GM18861 (cell line): ENCODE data around the gene EPHB3.
"Not testable (repeated sequence)": the region's sequence is repeated elsewhere in the genome, so short reads cannot be mapped to it uniquely, and the experiment has no call there.

Source experiments
- ATAC-seq: cut with Tn5 transposase; IDR thresholded peaks from one replicate; pipeline ENCODE4 v1.9.1; 2021; ENCODE audit not compliant: unreplicated experiment

The EPHB3 gene

GRCh38 chr3:184596886-184597575 lies 35.4 kb downstream of the EPHB3 start:
- no peak for ATAC-seq

DNA sequence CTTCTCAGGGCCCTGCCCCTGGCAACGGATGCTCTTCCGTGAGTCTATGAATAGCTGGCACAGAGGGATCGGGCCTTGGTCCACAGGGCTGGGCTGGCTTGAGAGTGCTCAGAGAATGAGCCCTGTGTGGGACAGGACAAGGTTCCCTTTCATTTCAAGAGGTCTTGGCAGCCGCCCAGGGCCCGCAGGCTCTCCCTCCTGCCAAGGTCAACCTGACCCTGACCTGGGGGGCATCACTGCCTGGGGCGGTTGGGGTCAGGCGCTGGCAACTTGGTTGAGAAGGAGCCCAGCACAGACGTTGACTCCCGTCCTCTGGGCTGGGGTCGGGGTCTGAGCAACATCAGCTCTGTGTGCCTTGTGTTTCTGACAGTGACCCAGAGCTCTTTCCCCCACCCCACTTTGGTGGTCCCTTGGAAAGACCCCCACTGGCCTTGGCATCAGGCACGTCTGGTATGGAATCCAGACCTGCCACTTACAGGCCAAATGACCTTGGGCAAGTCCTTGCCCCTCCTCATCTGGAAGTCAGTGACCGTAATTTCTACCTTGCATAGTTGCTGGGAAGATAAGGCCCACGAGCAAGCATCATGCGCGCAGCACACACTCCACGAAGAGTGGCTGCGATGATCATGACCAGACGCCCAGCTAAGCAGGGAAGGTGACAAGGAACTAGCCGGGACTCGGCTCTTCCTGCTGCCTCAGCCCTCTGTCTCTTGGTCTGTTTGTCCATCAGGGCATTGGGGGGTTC lies 36.4 kb downstream of the EPHB3 start:
- ATAC-seq: no peak

- ATAC-seq: no peak
Observed at GRCh38 chr3:184598574-184598927, 37.0 kb downstream of the EPHB3 start.

GRCh38 chr3:184599143-184599542 lies 37.6 kb downstream of the EPHB3 start:
- ATAC-seq: no peak

GRCh38 chr3:184600685-184601377 lies 39.2 kb downstream of the EPHB3 start:
- ATAC-seq: no peak

DNA sequence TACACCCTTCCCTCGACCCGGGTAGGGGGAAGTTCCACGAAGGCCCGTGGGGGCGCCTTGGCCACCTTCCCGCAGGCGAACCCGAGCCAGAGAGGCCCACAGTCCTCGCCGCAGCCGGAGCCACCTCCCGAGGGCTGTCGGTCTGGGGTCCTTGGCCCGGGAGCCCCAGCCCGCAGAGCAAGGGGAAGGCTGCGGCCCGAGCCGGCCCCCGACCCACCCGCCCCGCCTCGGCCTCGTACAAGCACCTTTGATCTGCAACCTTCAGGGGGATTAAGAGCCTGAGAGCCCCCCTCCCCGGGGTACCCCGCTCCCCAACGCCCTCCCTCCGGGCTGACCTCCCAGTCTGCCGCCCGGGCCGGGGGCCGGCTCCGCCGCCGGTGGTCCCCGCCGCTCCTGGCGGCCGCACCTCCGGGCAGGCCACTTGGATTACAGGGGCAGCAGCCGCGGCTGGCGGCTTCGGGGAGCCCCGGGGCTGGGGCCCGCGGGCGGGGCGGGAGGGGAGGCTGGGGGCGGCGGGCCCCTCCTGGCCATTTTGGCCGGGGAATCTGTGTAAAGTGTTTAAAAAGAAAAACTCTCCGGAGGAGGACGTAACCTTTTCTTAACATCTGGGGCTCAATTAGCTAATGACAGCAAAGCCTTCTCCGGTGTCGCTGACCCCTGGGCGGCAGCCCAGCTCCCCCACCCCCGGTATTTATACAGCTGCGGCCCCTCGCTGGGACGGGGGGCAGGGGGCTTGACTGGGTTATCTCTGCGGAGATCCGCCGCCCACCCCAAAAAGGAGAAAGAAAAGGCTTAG lies 40.2 kb downstream of the EPHB3 start:
- ATAC-seq: no peak

- no peak for ATAC-seq
Observed at GRCh38 chr3:184602372-184603150, 41.0 kb downstream of the EPHB3 start.

DNA sequence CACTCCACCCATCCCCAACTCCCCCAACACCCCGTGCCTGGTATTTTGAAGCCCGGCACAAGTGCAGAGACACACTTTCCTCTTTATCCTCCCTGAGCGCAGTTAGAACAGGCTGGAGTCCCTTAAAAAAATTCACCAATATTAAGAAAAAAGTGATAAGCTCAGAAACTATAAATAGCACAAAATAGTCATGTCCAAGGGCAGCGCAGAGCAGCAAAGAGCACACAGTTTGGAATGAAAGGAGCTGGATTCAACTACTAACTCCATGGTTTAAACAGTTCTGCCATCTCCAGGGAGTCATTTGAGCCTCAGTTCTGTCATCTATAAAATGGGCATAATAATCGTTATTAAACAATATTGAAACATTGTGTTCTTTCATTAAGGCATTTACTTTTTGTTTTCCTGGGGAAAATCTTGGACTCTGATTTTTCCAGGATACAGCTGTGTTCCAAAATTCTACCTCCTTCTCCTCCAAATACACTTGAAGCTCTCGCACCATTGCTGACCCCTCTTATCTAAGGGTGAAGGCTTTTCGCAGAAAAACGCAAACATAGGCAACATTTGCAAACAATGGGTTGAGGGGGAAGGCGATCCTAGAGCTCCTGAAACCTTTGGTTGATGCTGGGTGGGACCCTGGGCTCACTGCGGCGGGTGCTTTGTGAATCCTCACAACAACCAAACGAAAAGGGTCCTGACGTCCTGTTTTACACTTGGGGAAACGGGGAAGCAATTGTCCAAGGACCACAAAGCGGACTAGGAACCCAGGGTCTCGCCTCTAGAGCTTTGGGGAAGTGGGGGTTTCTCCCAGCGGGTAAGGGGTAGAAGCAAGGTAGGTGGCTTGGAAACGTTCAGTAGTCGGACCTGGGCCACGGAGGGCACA lies 41.8 kb downstream of the EPHB3 start:
- ATAC-seq: no peak

DNA sequence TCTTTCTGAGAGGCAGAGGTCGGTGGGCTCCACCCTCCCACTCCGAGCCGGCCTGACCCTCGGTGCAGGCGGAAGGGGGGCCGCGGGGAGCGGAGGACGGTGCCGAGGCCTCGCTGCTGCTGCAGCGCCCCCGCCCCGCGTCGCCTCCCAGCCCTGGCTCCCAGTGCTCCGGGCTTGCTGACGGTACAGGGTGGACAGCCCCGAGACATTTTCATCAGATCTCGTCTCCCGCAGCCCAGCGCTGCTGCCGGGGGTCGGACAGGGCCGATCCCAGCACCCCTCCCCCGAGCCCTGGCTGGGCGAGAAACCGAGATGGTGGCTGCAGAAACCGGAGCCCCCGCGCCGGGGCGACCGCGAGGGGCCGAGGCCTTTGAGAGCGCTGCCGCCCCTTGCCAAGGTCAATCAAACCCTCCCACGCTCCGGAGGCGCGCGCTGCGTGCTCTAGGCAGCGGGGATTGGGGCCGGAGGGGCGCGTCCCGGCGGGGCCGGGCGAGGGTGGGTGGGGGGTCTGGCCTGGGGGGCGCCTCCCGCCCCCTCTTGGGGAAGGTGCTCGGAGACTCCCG lies 42.5 kb downstream of the EPHB3 start:
- no peak for ATAC-seq

DNA sequence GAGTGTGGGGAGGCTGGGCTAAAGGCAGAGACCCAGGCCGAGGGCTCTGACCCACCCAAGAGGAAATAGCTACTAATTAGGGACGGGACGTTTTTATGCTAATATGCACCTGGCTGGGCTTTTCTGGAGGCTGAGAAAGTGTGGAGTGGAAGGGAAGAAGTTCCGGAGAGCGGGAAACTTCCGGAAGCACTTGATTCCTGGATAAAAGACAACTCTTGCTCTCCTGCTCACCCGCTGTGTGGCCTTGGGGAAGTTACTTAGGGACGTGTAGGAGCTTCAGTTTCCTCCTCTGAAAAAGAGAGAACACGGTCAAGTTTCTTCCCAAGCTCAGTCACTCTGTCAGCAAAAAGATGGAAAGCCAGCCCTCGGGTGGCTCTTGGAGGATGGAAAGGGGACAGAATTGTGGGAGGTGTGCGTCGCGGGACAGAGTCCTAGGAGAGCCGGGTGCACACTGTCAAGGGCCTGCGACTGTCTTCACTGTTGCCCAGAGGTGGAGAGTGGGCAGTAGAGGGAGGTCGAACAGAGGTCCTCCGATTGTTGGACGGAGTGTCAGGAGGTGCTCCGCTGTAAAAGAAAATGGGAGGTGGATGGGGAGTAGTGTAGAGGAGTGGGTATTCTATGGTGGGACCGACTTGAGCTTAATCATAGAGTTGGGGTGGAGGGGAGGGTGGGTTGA lies 43.2 kb downstream of the EPHB3 start:
- no peak for ATAC-seq

GRCh38 chr3:184608209-184608608 lies 46.6 kb downstream of the EPHB3 start:
- ATAC-seq: no peak

DNA sequence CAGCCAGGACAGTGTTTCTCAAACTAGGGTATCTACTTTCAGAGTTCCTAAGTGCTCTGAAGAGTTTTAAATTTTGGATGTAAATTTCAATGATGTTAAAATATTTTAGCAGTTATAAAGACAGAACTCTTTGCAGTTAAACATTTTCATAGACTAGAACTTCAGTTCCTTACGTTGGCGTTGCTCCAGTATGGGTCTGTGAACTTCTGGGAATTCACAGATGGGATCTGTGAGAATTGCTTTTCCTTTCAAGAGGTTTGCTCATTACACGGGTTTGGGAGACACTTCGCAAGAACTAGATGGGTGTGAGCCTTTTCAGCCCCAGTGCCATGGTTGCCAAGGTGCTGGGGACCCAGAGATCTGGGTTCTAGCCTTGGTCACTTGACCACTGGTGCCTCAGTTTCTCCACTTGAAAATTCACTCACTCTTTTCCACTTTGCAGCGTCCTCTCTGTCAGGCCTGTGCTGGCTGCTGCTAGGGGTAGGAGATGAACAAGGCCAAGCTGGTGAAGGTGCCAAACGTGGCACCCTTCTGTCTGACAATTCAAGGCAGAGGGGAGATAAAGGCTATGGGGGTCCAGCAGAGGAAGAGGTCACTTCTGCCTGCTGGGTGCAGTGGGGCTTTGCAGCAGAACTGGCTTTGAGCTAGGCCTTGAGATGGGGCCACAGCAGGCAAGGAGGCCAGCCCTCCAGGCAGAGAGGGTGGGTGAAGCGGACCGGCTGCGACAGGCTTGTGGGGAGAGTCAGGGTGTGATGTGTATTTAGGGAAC lies 48.1 kb downstream of the EPHB3 start:
- ATAC-seq: no peak

DNA sequence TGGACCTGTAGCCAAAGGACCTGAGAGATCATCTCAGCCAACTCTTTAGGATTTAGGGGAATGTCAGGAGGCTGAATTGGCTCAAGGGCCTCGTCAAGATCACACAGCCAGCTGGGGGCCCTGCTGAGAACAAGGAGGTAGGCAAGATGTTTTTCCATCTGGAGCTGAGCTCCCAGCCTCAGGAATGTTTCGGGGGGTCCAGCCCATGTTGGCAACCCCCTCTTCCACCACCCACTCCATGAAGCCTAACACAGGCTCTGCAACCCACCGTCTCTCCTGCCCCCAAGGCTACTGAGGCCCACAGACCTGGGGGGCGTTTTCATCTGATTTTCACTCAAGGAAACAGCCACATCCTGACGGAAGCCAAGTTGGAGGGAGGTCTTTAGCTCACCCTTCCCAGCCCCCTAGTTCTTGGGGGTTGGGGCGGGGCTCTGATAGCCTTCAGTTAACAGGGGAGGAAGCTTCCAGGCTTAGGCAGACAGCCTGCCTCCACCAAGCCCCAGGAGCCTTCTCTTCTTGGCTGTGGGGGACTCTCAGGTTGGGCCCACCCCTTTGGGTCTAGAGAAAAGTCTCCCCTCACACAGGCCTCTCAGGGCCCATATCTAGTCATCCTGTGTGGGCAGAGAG lies 48.8 kb downstream of the EPHB3 start:
- no peak for ATAC-seq

- ATAC-seq: no peak
Observed at GRCh38 chr3:184611607-184612281, 50.2 kb downstream of the EPHB3 start.

DNA sequence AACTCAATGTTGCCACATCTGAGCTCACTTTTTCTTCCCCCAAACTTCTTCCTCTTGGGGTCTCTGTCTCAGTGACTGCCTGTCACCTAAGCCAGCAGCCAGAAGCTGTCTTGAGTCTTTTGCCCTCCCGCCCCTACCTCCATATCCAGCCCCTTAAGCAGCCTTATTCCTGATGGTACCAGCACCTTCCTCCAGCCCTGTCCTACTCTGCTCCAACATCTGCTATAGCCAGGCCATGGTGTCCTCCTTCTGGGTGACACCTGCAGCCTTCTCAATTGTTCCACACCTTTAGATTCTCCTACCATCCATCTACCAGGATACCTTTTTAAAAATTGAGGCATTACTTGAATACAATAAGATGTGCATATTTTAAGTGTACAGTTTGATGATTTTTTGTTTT lies 53.8 kb downstream of the EPHB3 start:
- ATAC-seq: no peak

GRCh38 chr3:184616436-184616835 lies 54.9 kb downstream of the EPHB3 start:
- no peak for ATAC-seq

GRCh38 chr3:184617306-184617705 lies 55.7 kb downstream of the EPHB3 start:
- ATAC-seq: not testable (repeated sequence)
